Measurements from ENCODE around the gene CCDC33. TPM values are rescaled to one million over a fixed set of nuclear protein-coding genes. Genes with fewer than 3 reads are reported as not detected.

The CCDC33 gene
- total RNA-seq, 1 experiment from 2014 or later = 0.15 TPM

GRCh38 chr15:74222240-74223119 lies 13.6 kb upstream of the CCDC33 start:
- H2AFZ ChIP-seq (ENCODE audit: low read depth, low read length, poor library complexity, severe bottlenecking) = no peak overlapping the region
- H3K27me3 ChIP-seq (ENCODE audit: insufficient read depth, low read length) = peaks cover 13% of the 10 kb centered on the region; the same call in 1 of the 2 replicates
- ATAC-seq (no peak), DNase-seq (ENCODE audit: low read depth, low spot score) (no peak)
- no peaks in the 10 kb centered on the region for H3K9me3 ChIP-seq (ENCODE audit: control insufficient read depth in 1 of 2, insufficient read depth in 1 of 2, low read depth in 1 of 2, low read length in 2 of 2)
- H3K27ac ChIP-seq (ENCODE audit: low read depth, low read length) = no peak overlapping the region
- intact Hi-C loops (cut with micrococcal nuclease) = no loop called here
- ChIA-PET CTCF (no interaction called here), POLR2A (no interaction called here), RAD21 (ENCODE audit: low non-redundant PET in 1 of 2, low total read pairs in 2 of 2, uncharacterized antibody in 2 of 2, unreplicated experiment in 2 of 2) (no interaction called here)
- no peak overlapping the region for H3K4me2 ChIP-seq (ENCODE audit: low read length)
- H3K4me3 ChIP-seq (replicated peaks in 1 of 2; ENCODE audit: low read depth in 1 of 2, low read length in 2 of 2) = no peak overlapping the region
- H3K9me2 ChIP-seq (ENCODE audit: insufficient read depth) = no peaks in the 10 kb centered on the region
- no peaks in the 10 kb centered on the region for H4K20me1 ChIP-seq (ENCODE audit: insufficient read depth)
- H3K79me2 ChIP-seq (ENCODE audit: insufficient read depth, low read length) = no peaks in the 10 kb centered on the region
- no peaks in the 10 kb centered on the region for H3K36me3 ChIP-seq (ENCODE audit: control insufficient read depth in 1 of 2, insufficient read depth in 2 of 2, low read length in 2 of 2)
- no peak for TF ChIP-seq RAD21 (IDR thresholded peaks at IDR 0.05; ENCODE audit: low read depth)
- TF ChIP-seq JUND (IDR thresholded peaks at IDR 0.05) = no peak
- no peak for TF ChIP-seq POLR2A (IDR thresholded peaks at IDR 0.05; ENCODE audit: borderline replicate concordance, extremely low read depth, insufficient read depth, insufficient read length)
- TF ChIP-seq EZH2 (IDR thresholded peaks at IDR 0.05) = no peak
- no peak for TF ChIP-seq SP1 (IDR thresholded peaks at IDR 0.05; ENCODE audit: low read depth)
- no peak for TF ChIP-seq MAX (IDR thresholded peaks at IDR 0.05)
- TF ChIP-seq ZFX (IDR thresholded peaks at IDR 0.05) = no peak
- no peak for TF ChIP-seq YY1 (IDR thresholded peaks at IDR 0.05; ENCODE audit: extremely low read depth, insufficient replicate concordance, low read depth, low read length)
- TF ChIP-seq EZH2phosphoT487 (IDR thresholded peaks at IDR 0.05; ENCODE audit: borderline replicate concordance) = no peak
- no peak for TF ChIP-seq CBX3 (IDR thresholded peaks at IDR 0.05; ENCODE audit: low read depth)
- TF ChIP-seq TCF7L2 (IDR thresholded peaks at IDR 0.05; ENCODE audit: borderline replicate concordance, extremely low read depth, insufficient read depth, insufficient read length) = no peak
- TF ChIP-seq ZNF274 (IDR thresholded peaks at IDR 0.05; ENCODE audit: low read depth, low read length) = no peak
- TF ChIP-seq POLR2AphosphoS5 (IDR thresholded peaks at IDR 0.05; ENCODE audit: low read depth, low read length) = no peak
- TF ChIP-seq CTCF (IDR thresholded peaks at IDR 0.05 in 2 of 3, conservative IDR thresholded peaks at IDR 0.05 in 1 of 3; ENCODE audit: borderline replicate concordance in 1 of 3, insufficient read depth in 1 of 3, low read depth in 2 of 3, low read length in 2 of 3) = no peak
- TF ChIP-seq ZBTB33 (IDR thresholded peaks at IDR 0.05; ENCODE audit: extremely low read depth, insufficient replicate concordance, low read length) = no peak
- no peak for TF ChIP-seq ELF1 (IDR thresholded peaks at IDR 0.05; ENCODE audit: borderline replicate concordance, low read depth)
- no peak for TF ChIP-seq CEBPB (IDR thresholded peaks at IDR 0.05; ENCODE audit: low read depth)
- no peak for TF ChIP-seq FOSL1 (IDR thresholded peaks at IDR 0.05; ENCODE audit: low read depth)
- TF ChIP-seq ATF3 (IDR thresholded peaks at IDR 0.05) = no peak
- no peak overlapping the region for H3K9ac ChIP-seq (ENCODE audit: low read length)
- no TSS peak for BruUV-seq (replicated peaks)
- H3K4me1 ChIP-seq (ENCODE audit: control insufficient read depth in 1 of 2, insufficient read depth in 2 of 2, low read length in 2 of 2) = peaks cover 0 to 6% of the 10 kb centered on the region in 2 experiments; a peak in 1 of 4 replicates

All from HCT116 (cell line).